ENCODE data around the gene CCDC73. TPM values are rescaled to one million over a fixed set of nuclear protein-coding genes. Genes with fewer than 3 reads are reported as not detected.

CCDC73 gene
- total and polyA plus RNA-seq, 2 of the 4 experiments (the other 2 are of a cell fraction) = not detected

DNA sequence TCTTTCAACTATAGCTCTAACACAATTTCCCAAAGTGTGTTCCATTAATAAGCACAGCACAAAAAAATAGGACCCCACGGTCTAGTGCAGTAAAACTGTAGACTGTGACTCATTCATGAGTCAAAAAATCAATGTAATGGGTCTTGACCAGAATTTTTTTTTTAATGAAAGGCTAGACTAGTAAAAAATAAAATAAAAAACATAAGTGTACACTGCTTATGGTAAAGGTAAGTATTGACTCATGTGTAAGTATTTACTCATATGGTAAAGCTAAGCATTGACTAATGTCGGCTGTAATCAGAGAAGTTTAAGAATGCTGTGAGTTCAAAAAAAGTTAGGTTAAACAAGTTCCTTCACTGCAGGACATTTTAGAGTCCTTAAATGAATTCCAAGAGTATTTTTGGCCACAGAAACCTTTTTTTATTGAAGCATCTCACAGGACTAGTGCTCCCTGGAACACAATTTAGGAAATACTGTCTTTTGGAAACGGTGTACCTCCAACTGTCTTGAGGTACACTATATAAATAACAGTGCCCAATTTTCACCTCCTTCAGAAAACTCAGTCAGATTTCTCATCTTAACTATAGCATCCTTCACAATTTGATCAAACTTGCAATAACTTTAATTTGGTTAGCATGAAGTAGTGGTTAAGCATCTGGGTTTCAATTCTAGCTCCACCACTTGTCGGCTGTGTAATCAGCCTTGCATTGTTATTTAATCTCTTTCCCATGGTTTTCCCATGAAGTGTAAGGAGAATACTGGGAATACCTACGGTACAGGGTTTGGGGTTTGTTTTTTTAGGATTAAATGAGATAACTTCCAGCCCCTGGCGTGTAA, 2.1 kb downstream of the CCDC73 start:
- Histone ChIP-seq H3K56ac (ENCODE audit: extremely low read depth, insufficient read depth, low read length) (no peak overlapping the region), H3K27ac (ENCODE audit: insufficient read depth, low read length) (no peak overlapping the region), H4K20me1 (ENCODE audit: insufficient read depth, low read length) (no peaks in the 10 kb centered on the region), H2AFZ (replicated peaks; ENCODE audit: low read length, poor library complexity) (no peak overlapping the region), H4K5ac (ENCODE audit: low read depth, low read length) (no peak overlapping the region), H2AK9ac (replicated peaks; ENCODE audit: low read depth, low read length, poor library complexity) (no peak overlapping the region), H3K4ac (ENCODE audit: low read depth, low read length) (no peak overlapping the region), H2BK20ac (ENCODE audit: low read depth, low read length) (no peak overlapping the region), H3K4me3 (ENCODE audit: insufficient read depth, low read depth, low read length) (no peak overlapping the region), H2AK5ac (ENCODE audit: low read depth, low read length) (no peak overlapping the region), H3K36me3 (ENCODE audit: control insufficient read depth, insufficient read depth, low read length) (no peaks in the 10 kb centered on the region), H3K4me1 (ENCODE audit: control insufficient read depth, insufficient read depth, low read length) (no peaks in the 10 kb centered on the region), H3K9me1 (ENCODE audit: insufficient read depth, low read length) (no peaks in the 10 kb centered on the region), H3K18ac (ENCODE audit: low read depth, low read length) (no peak overlapping the region), H3K27me3 (ENCODE audit: control insufficient read depth, insufficient read depth, low read length) (peaks cover 2% of the 10 kb centered on the region; the same call in 1 of the 2 replicates), H4K8ac (ENCODE audit: low read depth in 2 of 2, low read length in 2 of 2) (no peak overlapping the region), H3K79me1 (ENCODE audit: low read depth in 1 of 2, low read length in 2 of 2) (no peaks in the 10 kb centered on the region), H3K14ac (replicated peaks; ENCODE audit: low read depth, low read length) (no peak overlapping the region), H4K91ac (ENCODE audit: insufficient read depth, low read depth, low read length) (no peak overlapping the region), H2BK120ac (ENCODE audit: low read depth, low read length) (no peak overlapping the region), H3K23ac (ENCODE audit: low read depth, low read length) (no peak overlapping the region), H2BK15ac (ENCODE audit: low read depth, low read length) (no peak overlapping the region), H2BK5ac (ENCODE audit: low read depth, low read length, poor library complexity, severe bottlenecking) (no peak overlapping the region), H3K4me2 (ENCODE audit: low read depth, low read length) (no peak overlapping the region), H3K9ac (ENCODE audit: low read depth, low read length) (no peak overlapping the region), H3K9me3 (ENCODE audit: control insufficient read depth, insufficient read depth, low read length) (no peaks in the 10 kb centered on the region)
- in situ Hi-C loops (cut with MboI; ENCODE audit: low sequenced_read_pairs) (no loop called here), intact Hi-C loops (cut with micrococcal nuclease) (loop anchor here (5.0 kb wide), 2 partner anchors 80 to 265 kb away; no protein-coding TSS in a partner anchor), dilution Hi-C loops (cut with HindIII; ENCODE audit: low sequenced_read_pairs, unreplicated experiment) (no loop called here)
- ChIA-PET CTCF (no interaction called here), POLR2A (ENCODE audit: unreplicated experiment) (no interaction called here)
- DNase-seq (no peak), ATAC-seq (ENCODE audit: low read depth) (peak; percentile 37)
- no CpG with 5 or more reads among the region's 6 CpGs for WGBS, 2 experiments (ENCODE audit: extremely low coverage in 2 of 2, insufficient read length in 1 of 2)
- BruUV-seq (replicated peaks) = no TSS peak
- no peak for TF ChIP-seq CEBPB (IDR thresholded peaks at IDR 0.05; ENCODE audit: low read depth, low read length)
- no peak for TF ChIP-seq MAZ (IDR thresholded peaks at IDR 0.05; ENCODE audit: borderline replicate concordance, low read depth, low read length)
- TF ChIP-seq RFX5 (IDR thresholded peaks at IDR 0.05; ENCODE audit: low read depth, low read length) = no peak
- TF ChIP-seq SMC3 (IDR thresholded peaks at IDR 0.05; ENCODE audit: low read depth, low read length) = no peak
- TF ChIP-seq RCOR1 (IDR thresholded peaks at IDR 0.05; ENCODE audit: insufficient replicate concordance, low read length) = no peak
- no peak for TF ChIP-seq RAD21 (IDR thresholded peaks at IDR 0.05; ENCODE audit: low read length)
- TF ChIP-seq FOS (IDR thresholded peaks at IDR 0.05; ENCODE audit: low read depth, low read length) = no peak
- TF ChIP-seq, protein P1, sequence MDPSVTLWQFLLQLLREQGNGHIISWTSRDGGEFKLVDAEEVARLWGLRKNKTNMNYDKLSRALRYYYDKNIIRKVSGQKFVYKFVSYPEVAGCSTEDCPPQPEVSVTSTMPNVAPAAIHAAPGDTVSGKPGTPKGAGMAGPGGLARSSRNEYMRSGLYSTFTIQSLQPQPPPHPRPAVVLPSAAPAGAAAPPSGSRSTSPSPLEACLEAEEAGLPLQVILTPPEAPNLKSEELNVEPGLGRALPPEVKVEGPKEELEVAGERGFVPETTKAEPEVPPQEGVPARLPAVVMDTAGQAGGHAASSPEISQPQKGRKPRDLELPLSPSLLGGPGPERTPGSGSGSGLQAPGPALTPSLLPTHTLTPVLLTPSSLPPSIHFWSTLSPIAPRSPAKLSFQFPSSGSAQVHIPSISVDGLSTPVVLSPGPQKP (IDR thresholded peaks at IDR 0.05; ENCODE audit: borderline replicate concordance, low read depth, low read length) = no peak
- TF ChIP-seq, protein P2, sequence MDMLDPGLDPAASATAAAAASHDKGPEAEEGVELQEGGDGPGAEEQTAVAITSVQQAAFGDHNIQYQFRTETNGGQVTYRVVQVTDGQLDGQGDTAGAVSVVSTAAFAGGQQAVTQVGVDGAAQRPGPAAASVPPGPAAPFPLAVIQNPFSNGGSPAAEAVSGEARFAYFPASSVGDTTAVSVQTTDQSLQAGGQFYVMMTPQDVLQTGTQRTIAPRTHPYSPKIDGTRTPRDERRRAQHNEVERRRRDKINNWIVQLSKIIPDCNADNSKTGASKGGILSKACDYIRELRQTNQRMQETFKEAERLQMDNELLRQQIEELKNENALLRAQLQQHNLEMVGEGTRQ (IDR thresholded peaks at IDR 0.05; ENCODE audit: low read depth, low read length) = no peak
- TF ChIP-seq, protein P3, sequence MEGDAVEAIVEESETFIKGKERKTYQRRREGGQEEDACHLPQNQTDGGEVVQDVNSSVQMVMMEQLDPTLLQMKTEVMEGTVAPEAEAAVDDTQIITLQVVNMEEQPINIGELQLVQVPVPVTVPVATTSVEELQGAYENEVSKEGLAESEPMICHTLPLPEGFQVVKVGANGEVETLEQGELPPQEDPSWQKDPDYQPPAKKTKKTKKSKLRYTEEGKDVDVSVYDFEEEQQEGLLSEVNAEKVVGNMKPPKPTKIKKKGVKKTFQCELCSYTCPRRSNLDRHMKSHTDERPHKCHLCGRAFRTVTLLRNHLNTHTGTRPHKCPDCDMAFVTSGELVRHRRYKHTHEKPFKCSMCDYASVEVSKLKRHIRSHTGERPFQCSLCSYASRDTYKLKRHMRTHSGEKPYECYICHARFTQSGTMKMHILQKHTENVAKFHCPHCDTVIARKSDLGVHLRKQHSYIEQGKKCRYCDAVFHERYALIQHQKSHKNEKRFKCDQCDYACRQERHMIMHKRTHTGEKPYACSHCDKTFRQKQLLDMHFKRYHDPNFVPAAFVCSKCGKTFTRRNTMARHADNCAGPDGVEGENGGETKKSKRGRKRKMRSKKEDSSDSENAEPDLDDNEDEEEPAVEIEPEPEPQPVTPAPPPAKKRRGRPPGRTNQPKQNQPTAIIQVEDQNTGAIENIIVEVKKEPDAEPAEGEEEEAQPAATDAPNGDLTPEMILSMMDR (conservative IDR thresholded peaks at IDR 0.05; ENCODE audit: low read depth, low read length) = no peak
- TF ChIP-seq BHLHE40 (IDR thresholded peaks at IDR 0.05; ENCODE audit: low read depth, low read length) = no peak
- no peak for TF ChIP-seq MXI1 (IDR thresholded peaks at IDR 0.05; ENCODE audit: borderline replicate concordance, low read depth, low read length)
- no peak for TF ChIP-seq NFE2L2 (IDR thresholded peaks at IDR 0.05; ENCODE audit: low read depth, low read length)
- TF ChIP-seq POLR2A (IDR thresholded peaks at IDR 0.05; ENCODE audit: low read depth, low read length) = no peak
- TF ChIP-seq CHD1 (IDR thresholded peaks at IDR 0.05; ENCODE audit: low read depth, low read length) = no peak
